ENCODE data around the gene PCDH1. TPM values are rescaled to one million over a fixed set of nuclear protein-coding genes. Genes with fewer than 3 reads are reported as not detected.

The PCDH1 gene
- total RNA-seq, 2 donors from 2014 or later, result 45.4 to 69.7 TPM

DNA sequence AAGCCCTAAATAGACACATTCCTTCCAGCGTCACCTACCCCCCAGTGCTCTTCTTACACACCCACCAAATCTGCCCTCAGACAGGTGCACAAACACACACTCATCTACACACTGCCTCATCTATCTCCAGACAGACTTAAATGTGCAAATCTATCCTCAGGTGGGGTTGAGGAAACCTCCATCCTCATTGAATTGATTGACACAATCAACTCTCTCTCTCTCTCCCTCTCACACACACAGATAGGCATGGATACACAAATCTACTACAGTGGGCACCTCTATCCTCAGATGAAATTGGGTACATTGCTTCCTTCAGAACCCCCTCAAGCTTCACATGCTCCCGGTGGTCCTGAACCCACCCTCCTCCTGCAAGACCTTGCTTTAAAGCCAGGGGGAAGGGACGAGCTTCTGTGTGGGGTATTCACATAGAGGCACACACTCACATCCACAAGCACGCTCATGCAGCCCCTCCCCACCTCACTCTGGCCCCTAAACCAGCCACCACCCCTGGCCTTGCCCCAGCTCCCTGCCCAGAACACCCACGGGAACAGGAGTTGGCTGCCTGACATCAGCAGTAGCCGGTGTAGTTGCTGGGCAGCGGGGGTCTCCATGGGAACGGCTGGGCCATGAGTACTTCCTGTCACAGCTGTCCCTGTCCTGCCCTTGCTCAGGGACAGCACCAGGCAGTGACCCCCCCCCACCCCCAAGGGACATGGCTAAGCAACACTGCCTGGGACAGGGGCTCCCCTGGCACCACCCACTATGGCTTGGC, 22.8 kb downstream of the PCDH1 start:
- H3K36me3 Mint-ChIP-seq (ENCODE audit: low read depth), result peaks cover 28% of the 10 kb centered on the region

DNA sequence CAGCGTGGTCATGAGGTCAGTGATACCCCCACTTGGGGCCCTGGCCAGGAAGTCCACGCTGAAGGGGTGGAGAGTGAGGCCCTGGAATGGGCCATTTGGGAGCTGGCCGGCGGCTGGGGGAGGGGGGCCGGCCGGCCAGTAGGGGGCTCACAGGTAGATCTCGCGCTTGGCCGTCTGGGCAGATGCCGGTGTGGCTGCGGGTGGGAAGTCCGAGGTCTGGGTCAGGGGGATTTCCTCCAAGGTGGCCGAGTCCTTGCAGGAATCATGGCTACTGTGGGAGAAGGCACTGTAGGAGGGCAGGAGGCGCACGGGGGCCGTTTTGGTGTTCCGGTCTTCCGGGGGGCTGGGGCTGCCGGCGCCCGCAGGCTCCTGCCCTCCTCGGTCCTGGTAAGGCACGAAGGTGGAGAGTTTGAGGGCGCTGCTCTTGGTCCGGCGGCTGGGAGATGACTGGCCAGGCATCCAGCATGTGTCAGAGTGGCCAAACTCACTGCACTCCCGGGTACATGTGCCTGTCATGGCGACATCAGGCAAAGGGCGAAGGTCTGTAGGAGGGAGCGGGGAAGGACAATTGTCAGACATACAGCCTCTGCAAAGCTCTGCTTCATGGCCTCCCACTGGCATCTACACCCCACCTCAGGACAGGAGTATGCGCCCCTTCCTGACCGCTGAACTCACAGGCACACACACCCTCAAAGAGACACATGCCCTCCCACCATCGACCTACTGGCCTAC, 24.1 kb downstream of the PCDH1 start:
- no peaks in the 10 kb centered on the region for H3K27me3 ChIP-seq (ENCODE audit: control insufficient read depth, insufficient read depth, low read length, poor library complexity, severe bottlenecking)
- H3K9me3 Mint-ChIP-seq, result no peaks in the 10 kb centered on the region
- no peaks in the 10 kb centered on the region for H3K4me1 ChIP-seq (ENCODE audit: control insufficient read depth, insufficient read depth, low read length)
- H3K9me3 ChIP-seq (ENCODE audit: control insufficient read depth, low read length), result no peaks in the 10 kb centered on the region
- H3K36me3 ChIP-seq (ENCODE audit: control insufficient read depth, insufficient read depth, low read length), result peaks cover 17% of the 10 kb centered on the region
- H3K4me3 Mint-ChIP-seq, result no peak overlapping the region
- WGBS, 2 experiments (ENCODE audit: insufficient coverage in 1 of 2, insufficient read length in 1 of 2), result 88 to 96% methylated on average over 14 to 33 of the region's 33 CpGs
- H3K4me1 Mint-ChIP-seq, result peaks cover 39% of the 10 kb centered on the region
- H3K27ac ChIP-seq (ENCODE audit: low read depth, low read length), result no peak overlapping the region
- peak overlapping the region; percentile 70 for H3K27ac Mint-ChIP-seq
- H3K9ac ChIP-seq (ENCODE audit: extremely low read depth, low read length, poor library complexity, severe bottlenecking), result no peak overlapping the region
- H3K4me3 ChIP-seq (ENCODE audit: low read length), result no peak overlapping the region
- no peaks in the 10 kb centered on the region for H3K27me3 Mint-ChIP-seq (ENCODE audit: insufficient read depth)
- peak; percentile 81 for DNase-seq
- H3K36me3 Mint-ChIP-seq (ENCODE audit: low read depth), result peaks cover 28% of the 10 kb centered on the region
- TF ChIP-seq, protein P1, sequence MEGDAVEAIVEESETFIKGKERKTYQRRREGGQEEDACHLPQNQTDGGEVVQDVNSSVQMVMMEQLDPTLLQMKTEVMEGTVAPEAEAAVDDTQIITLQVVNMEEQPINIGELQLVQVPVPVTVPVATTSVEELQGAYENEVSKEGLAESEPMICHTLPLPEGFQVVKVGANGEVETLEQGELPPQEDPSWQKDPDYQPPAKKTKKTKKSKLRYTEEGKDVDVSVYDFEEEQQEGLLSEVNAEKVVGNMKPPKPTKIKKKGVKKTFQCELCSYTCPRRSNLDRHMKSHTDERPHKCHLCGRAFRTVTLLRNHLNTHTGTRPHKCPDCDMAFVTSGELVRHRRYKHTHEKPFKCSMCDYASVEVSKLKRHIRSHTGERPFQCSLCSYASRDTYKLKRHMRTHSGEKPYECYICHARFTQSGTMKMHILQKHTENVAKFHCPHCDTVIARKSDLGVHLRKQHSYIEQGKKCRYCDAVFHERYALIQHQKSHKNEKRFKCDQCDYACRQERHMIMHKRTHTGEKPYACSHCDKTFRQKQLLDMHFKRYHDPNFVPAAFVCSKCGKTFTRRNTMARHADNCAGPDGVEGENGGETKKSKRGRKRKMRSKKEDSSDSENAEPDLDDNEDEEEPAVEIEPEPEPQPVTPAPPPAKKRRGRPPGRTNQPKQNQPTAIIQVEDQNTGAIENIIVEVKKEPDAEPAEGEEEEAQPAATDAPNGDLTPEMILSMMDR (conservative IDR thresholded peaks at IDR 0.05), result peak; percentile 69

More for the DNA sequence above, 22.8 kb downstream of the PCDH1 start:
- H3K27ac ChIP-seq (ENCODE audit: low read depth, low read length), result no peak overlapping the region
- no peaks in the 10 kb centered on the region for H3K9me3 ChIP-seq (ENCODE audit: control insufficient read depth, low read length)
- peaks cover 17% of the 10 kb centered on the region for H3K36me3 ChIP-seq (ENCODE audit: control insufficient read depth, insufficient read depth, low read length)
- peaks cover 43% of the 10 kb centered on the region for H3K4me1 Mint-ChIP-seq
- H3K4me3 Mint-ChIP-seq, result no peak overlapping the region
- H3K4me1 ChIP-seq (ENCODE audit: control insufficient read depth, insufficient read depth, low read length), result no peaks in the 10 kb centered on the region
- no peak overlapping the region for H3K27ac Mint-ChIP-seq
- H3K27me3 ChIP-seq (ENCODE audit: control insufficient read depth, insufficient read depth, low read length, poor library complexity, severe bottlenecking), result no peaks in the 10 kb centered on the region
- no peaks in the 10 kb centered on the region for H3K27me3 Mint-ChIP-seq (ENCODE audit: insufficient read depth)
- DNase-seq, result peak; percentile 48
- WGBS, 2 experiments (ENCODE audit: insufficient coverage in 1 of 2, insufficient read length in 1 of 2), result 79 to 92% methylated on average over 4 to 8 of the region's 8 CpGs
- H3K9ac ChIP-seq (ENCODE audit: extremely low read depth, low read length, poor library complexity, severe bottlenecking), result no peak overlapping the region
- H3K9me3 Mint-ChIP-seq, result no peaks in the 10 kb centered on the region
- TF ChIP-seq, protein P1 (conservative IDR thresholded peaks at IDR 0.05), result no peak
- no peak overlapping the region for H3K4me3 ChIP-seq (ENCODE audit: low read length)

DNA sequence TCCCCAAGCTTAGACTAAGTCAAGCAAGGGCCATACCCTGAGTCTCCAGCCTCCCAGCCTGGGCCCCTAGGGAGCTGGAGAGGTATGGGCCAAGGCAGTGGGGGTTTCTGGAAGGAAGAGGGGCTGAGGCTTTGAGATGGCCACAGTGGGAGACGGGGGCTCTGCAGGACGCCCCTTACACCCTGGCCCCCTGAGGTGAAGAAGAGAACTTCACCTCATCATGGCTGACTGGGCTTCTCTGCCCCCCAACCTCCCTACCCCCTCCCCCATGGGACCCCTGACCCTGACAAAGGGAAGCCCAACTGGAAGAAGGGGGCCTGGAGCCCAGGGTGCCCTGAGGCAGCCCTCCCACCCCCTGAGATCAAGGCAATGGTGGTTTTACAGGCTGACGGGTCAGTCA, 25.8 kb downstream of the PCDH1 start:
- Mint-ChIP-seq H3K36me3 (ENCODE audit: low read depth) (peaks cover 28% of the 10 kb centered on the region), H3K27me3 (ENCODE audit: insufficient read depth) (no peaks in the 10 kb centered on the region), H3K27ac (no peak overlapping the region), H3K4me1 (peaks cover 38% of the 10 kb centered on the region), H3K4me3 (no peak overlapping the region), H3K9me3 (no peaks in the 10 kb centered on the region)
- WGBS, 2 experiments (ENCODE audit: insufficient coverage in 1 of 2, insufficient read length in 1 of 2), result 78 to 100% methylated on average over 1 to 3 of the region's 3 CpGs
- TF ChIP-seq, protein P1 (conservative IDR thresholded peaks at IDR 0.05), result peak; percentile 27
- no peaks in the 10 kb centered on the region for H3K9me3 ChIP-seq (ENCODE audit: control insufficient read depth, low read length)
- no peak overlapping the region for H3K9ac ChIP-seq (ENCODE audit: extremely low read depth, low read length, poor library complexity, severe bottlenecking)
- no peaks in the 10 kb centered on the region for H3K27me3 ChIP-seq (ENCODE audit: control insufficient read depth, insufficient read depth, low read length, poor library complexity, severe bottlenecking)
- peaks cover 17% of the 10 kb centered on the region for H3K36me3 ChIP-seq (ENCODE audit: control insufficient read depth, insufficient read depth, low read length)
- H3K4me3 ChIP-seq (ENCODE audit: low read length), result no peak overlapping the region
- no peaks in the 10 kb centered on the region for H3K4me1 ChIP-seq (ENCODE audit: control insufficient read depth, insufficient read depth, low read length)
- H3K27ac ChIP-seq (ENCODE audit: low read depth, low read length), result no peak overlapping the region
- DNase-seq, result no peak

All from endodermal cell (in vitro differentiated cells).